Measurements from ENCODE around the gene OR3A1. TPM values are rescaled to one million over a fixed set of nuclear protein-coding genes. Genes with fewer than 3 reads are reported as not detected.
"Not testable (repeated sequence)": the region's sequence is repeated elsewhere in the genome, so short reads cannot be mapped to it uniquely, and the experiment has no call there.

OR3A1 gene
- total and polyA plus RNA-seq, 5 experiments from 2014 or later: 0.16 to 0.78 (median 0.55) TPM

GRCh38 chr17:3256575-3256974 is 41.6 kb downstream of the OR3A1 start:
- H3K27ac Mint-ChIP-seq: no peak overlapping the region
- POLR2A ChIA-PET: no interaction called here
- H3K9me3 Mint-ChIP-seq: peaks cover 0 to 22% (median 10%) of the 10 kb centered on the region in 9 donors
- no peaks in the 10 kb centered on the region for H3K4me1 Mint-ChIP-seq
- peaks cover 0 to 18% (median 0%) of the 10 kb centered on the region in 3 donors for H3K36me3 Mint-ChIP-seq
- no peak overlapping the region for H3K4me3 Mint-ChIP-seq
- ATAC-seq: no peak
- DNase-seq: no peak
- H3K27me3 Mint-ChIP-seq: peaks cover 6 to 22% (median 11%) of the 10 kb centered on the region in 5 donors

GRCh38 chr17:3249013-3249412 is 49.1 kb downstream of the OR3A1 start:
- POLR2A ChIA-PET, H3K27me3 Mint-ChIP-seq: not testable (repeated sequence)

DNA sequence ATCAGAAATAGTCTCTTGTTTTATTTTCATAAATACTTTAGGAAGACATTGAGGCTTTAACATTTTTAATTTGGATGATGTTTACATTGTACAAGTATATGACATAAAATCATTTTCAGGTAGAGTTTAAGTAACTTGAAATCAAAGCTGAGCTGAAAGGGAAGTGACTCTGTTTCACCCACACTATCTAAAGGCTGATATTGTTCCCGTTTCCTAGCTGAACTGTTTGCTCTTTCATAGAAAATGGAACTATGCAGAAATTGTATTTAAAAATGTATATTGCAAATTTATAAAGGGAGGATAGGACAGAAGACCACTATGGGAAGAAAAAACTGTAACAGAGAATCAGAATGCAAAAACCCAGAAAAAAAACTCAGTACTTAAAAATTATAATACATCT is 53.3 kb downstream of the OR3A1 start:
- H3K4me1 Mint-ChIP-seq, H3K9me3 Mint-ChIP-seq, DNase-seq, H3K4me3 Mint-ChIP-seq, H3K27ac Mint-ChIP-seq, H3K36me3 Mint-ChIP-seq, POLR2A ChIA-PET, ATAC-seq, H3K27me3 Mint-ChIP-seq: not testable (repeated sequence)

More at GRCh38 chr17:3249013-3249412, 49.1 kb downstream of the OR3A1 start:
- H3K4me1 Mint-ChIP-seq, DNase-seq, H3K9me3 Mint-ChIP-seq, H3K4me3 Mint-ChIP-seq, H3K27ac Mint-ChIP-seq, ATAC-seq, H3K36me3 Mint-ChIP-seq: not testable (repeated sequence)

DNA sequence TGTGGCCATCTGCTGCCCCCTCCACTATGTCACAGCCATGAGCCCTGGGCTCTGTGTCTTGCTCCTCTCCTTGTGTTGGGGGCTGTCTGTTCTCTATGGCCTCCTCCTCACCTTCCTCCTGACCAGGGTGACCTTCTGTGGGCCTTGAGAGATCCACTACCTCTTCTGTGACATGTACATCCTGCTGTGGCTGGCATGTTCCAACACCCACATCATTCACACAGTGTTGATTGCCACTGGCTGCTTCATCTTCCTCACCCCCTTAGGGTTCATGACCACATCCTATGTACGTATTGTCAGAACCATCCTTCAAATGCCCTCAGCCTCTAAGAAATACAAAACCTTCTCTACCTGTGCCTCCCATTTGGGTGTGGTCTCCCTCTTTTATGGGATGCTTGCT is 57.1 kb downstream of the OR3A1 start:
- H3K36me3 Mint-ChIP-seq, ATAC-seq, DNase-seq, H3K4me1 Mint-ChIP-seq, POLR2A ChIA-PET, H3K27me3 Mint-ChIP-seq, H3K4me3 Mint-ChIP-seq, H3K27ac Mint-ChIP-seq, H3K9me3 Mint-ChIP-seq: not testable (repeated sequence)

Other genes with a start within 250 kb of the OR3A1 start
- not detected for gene OR1D5, start 234.8 kb downstream of the OR3A1 start, total RNA-seq
- gene OR1D5, start 234.8 kb downstream of the OR3A1 start, polyA plus RNA-seq: not detected
- not detected for gene OR1D2, start 193.9 kb downstream of the OR3A1 start, total RNA-seq
- gene OR1D2, start 193.9 kb downstream of the OR3A1 start, polyA plus RNA-seq: not detected
- gene OR1G1, start 170.8 kb downstream of the OR3A1 start, total RNA-seq: not detected
- not detected for gene OR1G1, start 170.8 kb downstream of the OR3A1 start, polyA plus RNA-seq
- gene OR1A2, start 100.8 kb downstream of the OR3A1 start, total RNA-seq: not detected
- gene OR1A2, start 100.8 kb downstream of the OR3A1 start, polyA plus RNA-seq: not detected
- gene OR1A1, start 90.7 kb downstream of the OR3A1 start, total RNA-seq: not detected
- not detected for gene OR1A1, start 90.7 kb downstream of the OR3A1 start, polyA plus RNA-seq
- gene OR3A2, start 87.9 kb upstream of the OR3A1 start, total RNA-seq: 1 to 10 TPM; 5.1 to 5.8 TPM
- 1 to 10 TPM in 1 of 3 donors, under 1 TPM in 1, not detected in 1; 0.91 to 1.4 TPM for gene OR3A2, start 87.9 kb upstream of the OR3A1 start, polyA plus RNA-seq
- not detected for gene OR1E1, start 100.0 kb upstream of the OR3A1 start, total RNA-seq
- not detected for gene OR1E1, start 100.0 kb upstream of the OR3A1 start, polyA plus RNA-seq
- not detected for gene OR3A3, start 113.0 kb upstream of the OR3A1 start, total RNA-seq
- not detected for gene OR3A3, start 113.0 kb upstream of the OR3A1 start, polyA plus RNA-seq
- not detected for gene OR1E2, start 135.5 kb upstream of the OR3A1 start, total RNA-seq
- not detected for gene OR1E2, start 135.5 kb upstream of the OR3A1 start, polyA plus RNA-seq
- gene SPATA22, start 173.5 kb upstream of the OR3A1 start, total RNA-seq: under 1 TPM in 1 of 2 experiments, not detected in 1; 0.36 TPM
- gene SPATA22, start 173.5 kb upstream of the OR3A1 start, polyA plus RNA-seq: not detected
- gene ASPA, start 177.6 kb upstream of the OR3A1 start, total RNA-seq: not detected
- gene ASPA, start 177.6 kb upstream of the OR3A1 start, polyA plus RNA-seq: not detected

Measured in naive thymus-derived CD8-positive, alpha-beta T cell (primary cell).